HG03097 (cell line): ENCODE measurements around the gene CDH11.

Experiments used
- ATAC-seq: cut with Tn5 transposase; IDR thresholded peaks from one replicate; pipeline ENCODE4 v1.9.1; 2021; ENCODE audit not compliant: unreplicated experiment, low FRiP score

Gene CDH11

GRCh38 chr16:65121870-65122723, at the start of gene CDH11:
TSS of gene CDH11 (minus strand) at chr16:65122063. CDS start at chr16:65004869, 117,194 bp downstream.
- ATAC-seq: no peak

GRCh38 chr16:65154321-65154720, 32.5 kb upstream of the CDH11 start:
- no peak for ATAC-seq

- no peak for ATAC-seq
These were observed 31.7 kb upstream of the CDH11 start for GRCh38 chr16:65153365-65154105.

- ATAC-seq: no peak
These were observed 26.9 kb upstream of the CDH11 start for GRCh38 chr16:65148804-65149203.

GRCh38 chr16:65142276-65142675, 20.4 kb upstream of the CDH11 start:
- ATAC-seq: no peak

DNA sequence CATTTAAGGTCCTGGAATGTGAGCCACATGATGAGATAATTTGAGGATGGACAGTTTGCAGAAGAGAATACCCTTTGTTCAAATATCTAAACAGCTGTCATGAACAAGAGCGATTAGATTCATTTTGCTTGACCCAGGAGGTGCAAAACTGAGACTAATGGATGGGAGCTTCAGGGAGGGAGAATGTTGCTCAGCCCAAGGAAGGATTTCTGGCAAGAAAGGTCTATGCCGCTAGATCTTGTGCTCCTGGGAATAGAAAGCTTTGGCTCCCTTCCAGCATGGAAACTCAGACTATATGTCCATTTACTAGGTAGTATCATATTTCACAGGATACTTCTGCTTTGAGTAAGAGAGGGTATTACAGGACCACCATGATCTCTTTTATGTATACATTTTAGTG, 14.8 kb upstream of the CDH11 start:
- ATAC-seq: no peak

- no peak for ATAC-seq
These were observed 5.2 kb upstream of the CDH11 start for GRCh38 chr16:65126845-65127624.

GRCh38 chr16:65125871-65126270, 4.0 kb upstream of the CDH11 start:
- no peak for ATAC-seq

DNA sequence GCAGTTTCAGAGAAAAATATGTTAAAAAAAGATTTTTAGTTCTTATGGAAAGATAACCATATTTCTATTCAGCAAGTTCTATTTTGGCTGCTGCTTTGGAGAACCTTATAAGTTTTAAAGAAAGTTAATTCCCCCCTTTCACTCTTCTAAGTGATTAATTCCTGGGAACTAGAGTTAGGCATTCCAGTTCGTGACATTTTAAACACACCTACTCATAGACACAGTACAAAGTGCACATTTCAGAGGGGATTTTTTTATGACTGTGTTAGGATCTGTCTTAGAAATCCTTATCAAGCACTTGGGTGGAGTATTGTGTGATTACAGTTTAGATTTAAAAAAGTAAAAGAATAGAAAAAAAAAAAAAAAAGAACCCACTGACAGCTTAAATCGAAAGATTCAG, 3.5 kb upstream of the CDH11 start:
- no peak for ATAC-seq

GRCh38 chr16:65124596-65124995, 2.7 kb upstream of the CDH11 start:
- no peak for ATAC-seq

DNA sequence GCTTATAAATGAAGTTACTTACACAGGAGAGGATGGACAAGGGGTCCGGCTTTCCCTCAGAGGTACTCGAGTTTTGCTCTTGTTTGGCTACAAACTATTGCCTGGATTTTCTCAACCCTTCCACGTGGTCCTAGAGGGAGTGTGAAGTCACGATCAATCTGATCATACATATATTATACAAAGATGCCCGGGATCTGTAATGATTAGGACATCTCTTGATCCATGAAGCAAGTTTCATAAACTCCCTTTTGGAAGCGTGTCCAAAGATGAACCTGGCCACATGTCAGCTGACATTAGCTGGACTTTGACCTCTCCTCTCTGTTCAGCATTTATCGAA, 2.3 kb upstream of the CDH11 start:
- no peak for ATAC-seq

GRCh38 chr16:65123396-65124211, 1.7 kb upstream of the CDH11 start:
- no peak for ATAC-seq

GRCh38 chr16:65122724-65123395, 997 bp upstream of the CDH11 start:
- no peak for ATAC-seq

DNA sequence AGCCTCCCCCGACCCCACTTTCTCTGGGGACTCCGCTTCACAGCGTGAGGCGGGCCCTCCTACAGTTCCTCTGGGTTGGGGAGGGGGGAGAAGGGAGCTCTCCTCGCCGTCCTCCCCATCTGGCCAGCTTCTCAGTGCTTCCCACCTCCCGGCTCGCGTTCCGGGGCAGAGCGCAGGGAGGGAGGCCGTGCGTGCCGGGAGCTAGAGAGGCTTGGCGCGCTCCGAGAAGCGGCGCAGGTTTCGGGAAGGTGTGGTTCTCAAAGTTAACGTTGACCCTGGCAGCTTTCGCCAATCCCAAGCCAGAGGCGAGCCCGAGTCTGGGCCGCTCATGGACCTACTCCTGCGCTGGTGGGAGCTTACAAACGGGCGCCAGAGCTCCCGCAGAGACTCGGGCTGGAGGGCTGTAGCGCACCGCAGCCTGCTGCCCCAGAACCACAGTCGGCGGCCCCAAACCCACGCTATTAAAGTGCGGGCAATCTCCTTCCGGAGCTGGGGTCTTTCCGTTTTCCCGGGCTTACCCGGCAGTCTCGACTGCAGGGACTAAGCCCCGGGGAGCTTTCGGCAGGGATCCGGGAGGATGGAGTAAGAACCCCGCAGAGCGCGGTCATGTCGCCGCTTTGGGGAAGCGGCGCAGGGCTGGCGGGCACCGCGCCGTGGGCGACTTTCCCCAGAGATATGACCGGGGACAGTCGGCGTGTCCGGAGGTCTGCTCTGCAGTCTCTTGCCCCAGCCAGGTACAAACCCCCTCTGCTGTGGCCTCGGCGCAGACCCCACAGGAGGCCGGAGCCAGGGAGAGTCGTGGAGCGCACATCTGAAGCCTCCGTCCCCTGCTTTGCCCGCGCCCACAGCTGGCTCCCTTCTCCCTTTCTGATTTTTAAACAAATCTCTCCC, 787 bp downstream of the CDH11 start:
- no peak for ATAC-seq

GRCh38 chr16:65120461-65120830, 1.4 kb downstream of the CDH11 start:
- ATAC-seq: no peak

DNA sequence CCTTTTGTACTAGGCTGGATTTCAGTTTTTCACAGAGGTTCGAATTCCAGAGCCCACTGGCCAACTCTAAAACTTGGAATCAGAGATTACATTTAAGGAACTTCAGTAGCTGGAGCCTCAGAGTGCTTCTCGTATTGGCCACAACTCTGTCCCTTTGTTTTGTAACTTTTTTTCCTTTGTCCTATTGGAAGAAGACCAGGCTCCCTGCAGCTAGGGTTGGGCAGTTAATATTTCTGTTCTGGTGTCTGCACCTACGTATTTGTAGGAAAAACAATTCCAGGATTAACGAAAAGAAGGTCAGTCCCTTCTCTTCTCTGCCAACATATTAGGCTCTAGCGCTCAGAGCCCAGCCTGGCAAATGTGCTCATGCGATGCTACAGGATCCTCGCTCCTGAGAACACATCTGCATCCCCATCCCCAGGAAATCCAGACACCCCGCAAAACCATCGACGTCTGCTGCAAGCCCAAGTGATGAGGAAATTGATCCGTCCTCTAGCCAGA, 1.9 kb downstream of the CDH11 start:
- no peak for ATAC-seq

- no peak for ATAC-seq
These were observed 2.4 kb downstream of the CDH11 start for GRCh38 chr16:65119435-65119834.

DNA sequence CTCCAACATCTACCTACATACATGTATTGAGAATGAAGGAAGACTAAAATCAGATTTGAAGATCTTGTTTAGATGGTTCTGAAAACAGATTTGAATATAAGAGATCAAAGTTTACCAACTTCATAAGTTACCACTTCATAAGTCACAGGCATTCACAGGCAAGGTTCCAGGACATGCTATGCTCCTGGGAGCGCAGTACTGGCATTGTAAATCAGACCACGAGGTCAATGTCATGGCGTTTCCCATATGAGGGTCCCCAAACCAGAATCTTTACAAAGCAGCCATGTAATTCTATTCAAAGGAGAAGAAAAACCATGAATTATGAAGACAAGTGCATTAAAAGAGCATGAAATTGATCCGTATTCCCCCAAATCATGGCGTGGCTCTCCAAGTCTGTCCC, 3.0 kb downstream of the CDH11 start:
- ATAC-seq: no peak
